K562 (cell line): ENCODE results near the gene TIA1. TPM values are rescaled to one million over a fixed set of nuclear protein-coding genes. Genes with fewer than 3 reads are reported as not detected.

ENCODE experiments used
- ATAC-seq: fragments of 200-7000 bp; cut with Tn5 transposase; 3 replicates; pipeline ENCODE4 v1.9.1; 2020; ENCODE audit warnings: moderate library complexity
- BruUV-seq: library from RNA; stranded (reverse); fragments of 400-500 nt; replicated peaks from 2 replicates; lab custom pipeline; 2021; lab: Mats Ljungman, UMichigan
- CTCF ChIA-PET: fragments of 300-600 bp; formaldehyde crosslinking; extraction: SDS; loops from one replicate; lab custom pipeline; 2021; ENCODE audit warnings: low intra/inter-chr PET ratio; lab: Yijun Ruan, JAX
- POLR2A ChIA-PET: fragments of 300-600, 350-650 bp; sonication (Branson Sonifier 250); formaldehyde crosslinking; extraction: SDS; loops from one replicate; lab custom pipeline; 2021; ENCODE audit warnings: antibody characterized with exemption, inconsistent platforms; lab: Yijun Ruan, JAX
- DNase-seq, 4 experiments: peaks; one replicate each; pipeline versions ENCODE4 v3.0.0 to v3.0.0-alpha.2; 2011 to 2018; ENCODE audit warnings: low spot score in 3 of 4, mixed read lengths in 3 of 4; ENCODE audit errors: extremely low read depth in 1 of 4
- FAIRE-seq: peaks from 2 replicates; lab custom pipeline; 2011; peaks lifted over from hg19 to GRCh38; lab: Jason Lieb, UNC
- H2AFZ ChIP-seq: 2 replicates; pipeline ENCODE4 v1.6.0; 2011; ENCODE audit warnings: low read depth, low read length, control low read depth, inconsistent platforms
- H3K27ac ChIP-seq: fragments of 200-600 bp; 3 replicates; pipeline ENCODE4 v1.8.0; 2011; ENCODE audit warnings: low read depth, mild to moderate bottlenecking, control low read depth, inconsistent platforms, low read length, moderate library complexity, mixed read lengths; ENCODE audit errors: extremely low read depth
- H3K27me3 ChIP-seq, 2 experiments: fragments of 300-600 bp in 1 of 2; 2 replicates in 1 of 2; 3 replicates in 1 of 2; pipeline versions ENCODE4 v1.6.0 to v1.8.0; 2011; ENCODE audit warnings: inconsistent platforms in 2 of 2, low read length in 2 of 2, mild to moderate bottlenecking in 1 of 2, mixed read lengths in 1 of 2, moderate library complexity in 1 of 2; ENCODE audit not compliant: control insufficient read depth in 2 of 2, insufficient read depth in 2 of 2
- H3K36me3 ChIP-seq: fragments of 300-600 bp; 3 replicates; pipeline ENCODE4 v1.8.0; 2011; ENCODE audit warnings: mild to moderate bottlenecking, low read length, inconsistent platforms; ENCODE audit not compliant: control insufficient read depth, insufficient read depth
- H3K4me1 ChIP-seq, 2 experiments: fragments of 200-600 bp in 1 of 2; replicated peaks in 1 of 2; 2 replicates in 1 of 2; 3 replicates in 1 of 2; pipeline versions ENCODE4 v1.5.1 to v1.8.0; 2011; ENCODE audit warnings: inconsistent platforms in 2 of 2, low read length in 2 of 2, mild to moderate bottlenecking in 1 of 2, mixed read lengths in 1 of 2, moderate library complexity in 1 of 2; ENCODE audit not compliant: control insufficient read depth in 2 of 2, insufficient read depth in 2 of 2
- H3K4me2 ChIP-seq: 2 replicates; pipeline ENCODE4 v1.6.1; 2011; ENCODE audit warnings: low read length, control low read depth, inconsistent platforms, mixed read lengths; ENCODE audit not compliant: insufficient read depth
- H3K4me3 ChIP-seq: fragments of 200-600 bp; sonication (generic), shearing (Covaris generic); 2 replicates; pipeline ENCODE4 v1.5.1; 2016; ENCODE audit warnings: control low read depth, inconsistent platforms
- H3K79me2 ChIP-seq: fragments of 200-600 bp; 3 replicates; pipeline ENCODE4 v1.8.0; 2011; ENCODE audit warnings: low read length, inconsistent platforms; ENCODE audit not compliant: control insufficient read depth, insufficient read depth
- H3K9ac ChIP-seq, 2 experiments: 2 replicates each; pipeline versions ENCODE4 v1.6.0 to v1.6.1; 2011; ENCODE audit warnings: low read depth in 2 of 2, low read length in 2 of 2, control low read depth in 1 of 2, inconsistent platforms in 1 of 2, mild to moderate bottlenecking in 1 of 2, mixed read lengths in 1 of 2; ENCODE audit not compliant: insufficient read depth in 1 of 2
- H3K9me1 ChIP-seq: one replicate; pipeline ENCODE4 v1.6.0; 2011; ENCODE audit warnings: inconsistent platforms, mild to moderate bottlenecking, low read length, moderate library complexity; ENCODE audit not compliant: control insufficient read depth, insufficient read depth
- H3K9me3 ChIP-seq: replicated peaks from 2 replicates; pipeline ENCODE4 v1.5.1; 2011; ENCODE audit warnings: low read depth, low read length, inconsistent platforms; ENCODE audit not compliant: control insufficient read depth, insufficient read depth
- H4K20me1 ChIP-seq: replicated peaks from 2 replicates; pipeline ENCODE4 v1.6.1; 2011; ENCODE audit warnings: low read length, inconsistent platforms, mixed read lengths; ENCODE audit not compliant: control insufficient read depth, insufficient read depth
- CBFA2T2 ChIP-seq: fragments of 450-650 bp; conservative IDR thresholded peaks from 2 replicates; pipeline ENCODE4 v1.6.1; 2017; ENCODE audit warnings: mild to moderate bottlenecking
- KAT2B ChIP-seq: IDR thresholded peaks from one replicate; pipeline ENCODE4 v1.6.1; 2012; ENCODE audit warnings: low read depth, mild to moderate bottlenecking, control low read depth, inconsistent platforms, low read length, moderate library complexity
- PURB ChIP-seq: sonication (generic); formaldehyde crosslinking; IDR thresholded peaks from 2 replicates; pipeline ENCODE4 v1.9.0; 2021; ENCODE audit warnings: low read depth, mild to moderate bottlenecking, missing genetic modification reagents
- RBM34 ChIP-seq: fragments of 200-400 bp; formaldehyde crosslinking; IDR thresholded peaks from 2 replicates; pipeline ENCODE4 v1.6.1; 2018; ENCODE audit warnings: low read length, borderline replicate concordance; ENCODE audit not compliant: insufficient read depth
- REST ChIP-seq, 2 experiments: fragments of 450-650 bp; formaldehyde crosslinking in 1 of 2; IDR thresholded peaks; 2 replicates each; pipeline versions ENCODE4 v1.4.0 to v1.6.1; 2014 to 2020; ENCODE audit warnings: mild to moderate bottlenecking in 2 of 2, borderline replicate concordance in 1 of 2, low read depth in 1 of 2
- SAP30 ChIP-seq: fragments of 200-600 bp; sonication (generic); IDR thresholded peaks from 2 replicates; pipeline ENCODE4 v1.6.1; 2012; ENCODE audit warnings: borderline replicate concordance, low read depth, mild to moderate bottlenecking, moderate library complexity, low read length, control low read depth, inconsistent platforms; ENCODE audit not compliant: insufficient read depth, poor library complexity, severe bottlenecking
- ZBTB9 ChIP-seq: fragments of 450-650 bp; formaldehyde crosslinking; IDR thresholded peaks from 2 replicates; pipeline ENCODE4 v1.4.0; 2020; ENCODE audit warnings: mild to moderate bottlenecking, moderate library complexity
- ZC3H8 ChIP-seq: fragments of 450-650 bp; IDR thresholded peaks from 2 replicates; pipeline ENCODE4 v1.6.1; 2017
- ZNF263 ChIP-seq: sonication (generic); formaldehyde crosslinking; IDR thresholded peaks from 2 replicates; pipeline ENCODE4 v1.8.0; 2022; ENCODE audit warnings: mild to moderate bottlenecking, missing genetic modification reagents, borderline replicate concordance
- ZNF644 ChIP-seq: fragments of 200-800 bp; sonication (Bioruptor generic); IDR thresholded peaks from 2 replicates; pipeline ENCODE4 v1.6.1; 2016; ENCODE audit warnings: low read depth, missing genetic modification characterization, missing compliant biosample characterization
- ZNF699 ChIP-seq: fragments of 250-450 bp; sonication (Bioruptor Pico); IDR thresholded peaks from 2 replicates; pipeline ENCODE4 v1.8.0; 2021; ENCODE audit warnings: mild to moderate bottlenecking, moderate library complexity; ENCODE audit not compliant: insufficient replicate concordance
- WGBS: fragments of 100-300 bp; shearing (Covaris generic); methylation state at CpG from one replicate; pipeline ENCODE4 v1.1.6; 2016; ENCODE audit warnings: low coverage, mixed read lengths; ENCODE audit not compliant: insufficient coverage; ENCODE audit errors: missing lambda C conversion rate; 5-methylcytosine and 5-hydroxymethylcytosine counted together
- in situ Hi-C: fragments of 300-500 bp; cut with MboI; formaldehyde crosslinking; loops from 4 replicates; pipeline ENCODE4 v1.15.0; 2018; ENCODE audit warnings: inconsistent platforms, mixed read lengths
- intact Hi-C: fragments of 100-400 bp; cut with micrococcal nuclease; formaldehyde crosslinking; loops from 2 replicates; pipeline ENCODE4 v1.14.2; 2022
- polyA plus RNA-seq, 8 experiments: library from polyadenylated mRNA; depleted of rRNA in 4 of 8; stranded (reverse) in 5 of 8; unstranded in 3 of 8; fragments of >200 nt; fragmentation: Nextera tagmentation in 2 of 8; fragmentation: Illumina TruSeq in 1 of 8; extraction: Ambion mirVana in 2 of 8; extraction: Trizol in 1 of 8; gene quantifications; 2 replicates each; pipeline versions ENCODE4 v1.2.1 to v1.2.3, GENCODE V29; 2011 to 2014; ENCODE audit warnings: inconsistent platforms in 1 of 8, missing spikeins in 1 of 8
- total RNA-seq, 7 experiments: library from RNA; depleted of rRNA in 6 of 7; stranded (reverse); fragments of >200 nt in 6 of 7; fragmentation: Illumina TruSeq in 2 of 7; extraction: Trizol in 2 of 7; gene quantifications; 2 replicates each; pipeline versions ENCODE4 v1.2.1 to v1.2.3, GENCODE V29; 2011 to 2021; ENCODE audit warnings: low replicate concordance in 1 of 7

TIA1 gene
- total and polyA plus RNA-seq, 9 of the 15 experiments (the other 6 are each of a cell fraction or from before 2014, with no cell fraction given), result 25.3 to 129 (median 79.6) TPM

GRCh38 chr2:70160545-70160944, 87.9 kb downstream of the TIA1 start:
- H3K4me1 ChIP-seq, result no peaks in the 10 kb centered on the region
- H3K4me3 ChIP-seq, result no peak overlapping the region
- H3K9ac ChIP-seq, result no peak overlapping the region
- H3K4me2 ChIP-seq, result no peak overlapping the region
- TF ChIP-seq ZC3H8 (no peak), SAP30 (no peak), KAT2B (no peak), PURB (CRISPR knock-in tag) (no peak), ZNF263 (CRISPR knock-in tag) (no peak), REST (IDR thresholded peaks at IDR 0.05; ENCODE audit: borderline replicate concordance) (no peak), REST (CRISPR knock-in tag; IDR thresholded peaks at IDR 0.05; ENCODE audit: low read depth) (no peak), RBM34 (no peak), ZBTB9 (CRISPR knock-in tag) (no peak), CBFA2T2 (no peak), ZNF644 (tag) (no peak), ZNF699 (CRISPR knock-in tag) (no peak)
- BruUV-seq, result no TSS peak
- no peaks in the 10 kb centered on the region for H3K27me3 ChIP-seq
- no peak for ATAC-seq
- H3K36me3 ChIP-seq, result peaks cover 21% of the 10 kb centered on the region; the same call in 1 of the 3 replicates
- in situ Hi-C loops (no loop called here), intact Hi-C loops (no loop called here)
- H3K9me1 ChIP-seq, result no peaks in the 10 kb centered on the region
- no peak for FAIRE-seq
- ChIA-PET CTCF (no interaction called here), POLR2A (interaction anchor here (0.6 to 1.3 kb wide), 2 partner anchors 15 to 32 kb away, joined by 3 read pairs; no protein-coding TSS in a partner anchor)
- H2AFZ ChIP-seq, result no peak overlapping the region
- H4K20me1 ChIP-seq, result no peaks in the 10 kb centered on the region
- H3K79me2 ChIP-seq, result no peaks in the 10 kb centered on the region
- 79% methylated on average over 6 of the region's 6 CpGs for WGBS
- no peaks in the 10 kb centered on the region for H3K9me3 ChIP-seq
- H3K27ac ChIP-seq, result no peak overlapping the region
- no peak for DNase-seq
